Measurements from ENCODE around the gene DDX18.

- TF ChIP-seq CREB1 (IDR thresholded peaks at IDR 0.05; ENCODE audit: low read depth) (no peak), YY1 (IDR thresholded peaks at IDR 0.05; ENCODE audit: low read depth) (no peak), EP300 (IDR thresholded peaks at IDR 0.05; ENCODE audit: borderline replicate concordance) (no peak), RAD21 (IDR thresholded peaks at IDR 0.05; ENCODE audit: low read depth) (no peak), REST (IDR thresholded peaks at IDR 0.05; ENCODE audit: low read depth) (no peak), CEBPB (IDR thresholded peaks at IDR 0.05) (no peak), MAX (IDR thresholded peaks at IDR 0.05) (no peak), ZBTB7A (IDR thresholded peaks at IDR 0.05; ENCODE audit: low read depth) (no peak), EGR1 (IDR thresholded peaks at IDR 0.05) (no peak), FOXM1 (IDR thresholded peaks at IDR 0.05; ENCODE audit: borderline replicate concordance, low read depth) (no peak), TEAD4 (IDR thresholded peaks at IDR 0.05) (no peak), USF1 (IDR thresholded peaks at IDR 0.05) (no peak), TCF12 (IDR thresholded peaks at IDR 0.05; ENCODE audit: low read depth) (no peak), NFIC (IDR thresholded peaks at IDR 0.05) (no peak)
These were observed 37.6 kb upstream of the DDX18 start for GRCh38 chr2:117776888-117777287.

Measured in Ishikawa (cell line).